Gastroesophageal sphincter (tissue), 4 donors: ENCODE measurements around the gene LMO2. TPM values are rescaled to one million over a fixed set of nuclear protein-coding genes. Genes with fewer than 3 reads are reported as not detected.
A peak's percentile ranks its signal among the peaks of the same experiment; 100 is the strongest.

ENCODE experiments used
- ATAC-seq: fragments of 150-250 bp; one replicate; pipeline ENCODE4 v1.9.1; 2016; ENCODE audit warnings: mild to moderate bottlenecking, moderate library complexity
- H3K27ac ChIP-seq, 4 donors: fragments of 200-600 bp; sonication (generic) in 3 of 4; 1 replicate in 3 of 4; 2 replicates in 1 of 4; pipeline ENCODE4 v1.5.1; 2016 to 2019
- H3K27me3 ChIP-seq: fragments of 200-600 bp; sonication (generic); one replicate; pipeline ENCODE4 v1.5.1; 2019
- H3K36me3 ChIP-seq, 2 donors: fragments of 200-600 bp; sonication (generic); one replicate each; pipeline ENCODE4 v1.5.1; 2019; ENCODE audit warnings: control low read depth in 1 of 2
- H3K4me1 ChIP-seq, 3 donors: fragments of 200-600 bp; sonication (generic); 1 replicate in 2 of 3; 2 replicates in 1 of 3; pipeline ENCODE4 v1.5.1; 2016 to 2019; ENCODE audit warnings: control low read depth in 2 of 3
- H3K4me3 ChIP-seq, 2 donors: fragments of 200-600 bp; sonication (generic); one replicate each; pipeline ENCODE4 v1.5.1; 2019; ENCODE audit warnings: mild to moderate bottlenecking in 1 of 2, moderate library complexity in 1 of 2
- H3K9me3 ChIP-seq, 3 donors: fragments of 200-600 bp; sonication (generic); one replicate each; pipeline ENCODE4 v1.5.1; 2017 to 2019; ENCODE audit warnings: control low read depth in 2 of 3
- CTCF ChIP-seq, 4 experiments: fragments of 200-600 bp in 2 of 4; fragments of 450-650 bp in 2 of 4; sonication (generic) in 1 of 4; IDR thresholded peaks; one replicate each; pipeline ENCODE4 v1.5.1; 2017 to 2019; ENCODE audit warnings: antibody characterized with exemption in 4 of 4, mild to moderate bottlenecking in 2 of 4, moderate library complexity in 2 of 4
- EP300 ChIP-seq: sonication (generic); formaldehyde crosslinking; IDR thresholded peaks from one replicate; pipeline ENCODE4 v1.6.1; 2017; ENCODE audit warnings: antibody characterized with exemption, mild to moderate bottlenecking
- POLR2A ChIP-seq, 2 donors: fragments of 450-650 bp; IDR thresholded peaks; one replicate each; pipeline ENCODE4 v1.6.1; 2017; ENCODE audit warnings: antibody characterized with exemption in 2 of 2, mild to moderate bottlenecking in 2 of 2, moderate library complexity in 1 of 2
- POLR2AphosphoS5 ChIP-seq: sonication (generic); formaldehyde crosslinking; IDR thresholded peaks from one replicate; pipeline ENCODE4 v1.6.1; 2017; ENCODE audit warnings: antibody characterized with exemption
- WGBS, 2 donors: methylation state at CpG; one replicate each; pipeline ENCODE4 v1.1.5; 2018; ENCODE audit warnings: low coverage in 1 of 2; 5-methylcytosine and 5-hydroxymethylcytosine counted together
- total RNA-seq, 4 donors: library from RNA; depleted of rRNA; stranded (reverse); fragments of >200 nt; gene quantifications; one replicate each; pipeline ENCODE4 v1.1.0, GENCODE V29; 2016

Gene LMO2
- total RNA-seq, 4 donors from 2014 or later, result 7.0 to 24.2 (median 14.8) TPM

- H3K9me3 ChIP-seq, result no peaks in the 10 kb centered on the region
- WGBS, 2 donors, result 3 to 13% methylated on average over 8 to 10 of the region's 68 CpGs
- H3K4me3 ChIP-seq, result peak overlapping the region; percentile 42 to 66
- no peak for TF ChIP-seq POLR2A (IDR thresholded peaks at IDR 0.05)
- no peak for TF ChIP-seq EP300
- TF ChIP-seq CTCF (IDR thresholded peaks at IDR 0.05), result no peak
- no peak for TF ChIP-seq POLR2AphosphoS5
- peak; percentile 9 for ATAC-seq
- peaks cover 0 to 27% (median 6%) of the 10 kb centered on the region in 3 donors for H3K4me1 ChIP-seq
- H3K36me3 ChIP-seq, result no peaks in the 10 kb centered on the region
- H3K27ac ChIP-seq, result peak overlapping the region in 3 of 4 donors; percentile 79 to 85 (median 84)
- H3K27me3 ChIP-seq, result peaks cover 83% of the 10 kb centered on the region
Observed at GRCh38 chr11:33868647-33869461, 23.0 kb downstream of the LMO2 start.

- WGBS, 2 donors, result 28 to 43% methylated on average over 1 to 7 of the region's 7 CpGs
- no peaks in the 10 kb centered on the region for H3K9me3 ChIP-seq
- H3K36me3 ChIP-seq, result no peaks in the 10 kb centered on the region
- peak overlapping the region; percentile 42 to 66 for H3K4me3 ChIP-seq
- no peak for ATAC-seq
- no peak for TF ChIP-seq POLR2AphosphoS5
- no peak for TF ChIP-seq POLR2A (IDR thresholded peaks at IDR 0.05)
- TF ChIP-seq EP300, result no peak
- no peak for TF ChIP-seq CTCF (IDR thresholded peaks at IDR 0.05)
- H3K27ac ChIP-seq, result peak overlapping the region in 3 of 4 donors; percentile 79 to 85 (median 84)
- H3K4me1 ChIP-seq, result peaks cover 0 to 31% (median 6%) of the 10 kb centered on the region in 3 donors
- peaks cover 82% of the 10 kb centered on the region for H3K27me3 ChIP-seq
Observed at GRCh38 chr11:33867996-33868646, 23.8 kb downstream of the LMO2 start.

- peaks cover 77% of the 10 kb centered on the region for H3K27me3 ChIP-seq
- ATAC-seq, result no peak
- peak overlapping the region in 1 of 2 donors; percentile 66 for H3K4me3 ChIP-seq
- peak overlapping the region in 2 of 4 donors; percentile 31 to 84 for H3K27ac ChIP-seq
- TF ChIP-seq CTCF (IDR thresholded peaks at IDR 0.05), result no peak
- TF ChIP-seq POLR2A (IDR thresholded peaks at IDR 0.05), result no peak
- no peak for TF ChIP-seq POLR2AphosphoS5
- no peak for TF ChIP-seq EP300
- H3K36me3 ChIP-seq, result no peaks in the 10 kb centered on the region
- no peaks in the 10 kb centered on the region for H3K9me3 ChIP-seq
- peaks cover 0 to 37% (median 6%) of the 10 kb centered on the region in 3 donors for H3K4me1 ChIP-seq
- WGBS, 2 donors, result 45 to 50% methylated on average over 1 of the region's 1 CpG
Observed at GRCh38 chr11:33867561-33867960, 24.3 kb downstream of the LMO2 start.

- Histone ChIP-seq H3K9me3 (no peaks in the 10 kb centered on the region), H3K4me3 (peak overlapping the region in 1 of 2 donors; percentile 66), H3K27me3 (peaks cover 71% of the 10 kb centered on the region), H3K4me1 (peaks cover 0 to 43% (median 6%) of the 10 kb centered on the region in 3 donors), H3K27ac (no peak overlapping the region), H3K36me3 (no peaks in the 10 kb centered on the region)
- WGBS, 2 donors, result 62 to 73% methylated on average over 2 of the region's 2 CpGs
- TF ChIP-seq POLR2AphosphoS5 (no peak), CTCF (IDR thresholded peaks at IDR 0.05) (no peak), POLR2A (IDR thresholded peaks at IDR 0.05) (no peak), EP300 (no peak)
- ATAC-seq, result no peak
Observed at GRCh38 chr11:33866936-33867335, 24.9 kb downstream of the LMO2 start.
